DMS 273 (cell line): ENCODE results near the gene MRPS34.

Experiments
- DNase-seq: peaks from one replicate; lab custom pipeline; 2025; ENCODE audit not compliant: unreplicated experiment; lab: John Stamatoyannopoulos, UW

MRPS34 gene

DNA sequence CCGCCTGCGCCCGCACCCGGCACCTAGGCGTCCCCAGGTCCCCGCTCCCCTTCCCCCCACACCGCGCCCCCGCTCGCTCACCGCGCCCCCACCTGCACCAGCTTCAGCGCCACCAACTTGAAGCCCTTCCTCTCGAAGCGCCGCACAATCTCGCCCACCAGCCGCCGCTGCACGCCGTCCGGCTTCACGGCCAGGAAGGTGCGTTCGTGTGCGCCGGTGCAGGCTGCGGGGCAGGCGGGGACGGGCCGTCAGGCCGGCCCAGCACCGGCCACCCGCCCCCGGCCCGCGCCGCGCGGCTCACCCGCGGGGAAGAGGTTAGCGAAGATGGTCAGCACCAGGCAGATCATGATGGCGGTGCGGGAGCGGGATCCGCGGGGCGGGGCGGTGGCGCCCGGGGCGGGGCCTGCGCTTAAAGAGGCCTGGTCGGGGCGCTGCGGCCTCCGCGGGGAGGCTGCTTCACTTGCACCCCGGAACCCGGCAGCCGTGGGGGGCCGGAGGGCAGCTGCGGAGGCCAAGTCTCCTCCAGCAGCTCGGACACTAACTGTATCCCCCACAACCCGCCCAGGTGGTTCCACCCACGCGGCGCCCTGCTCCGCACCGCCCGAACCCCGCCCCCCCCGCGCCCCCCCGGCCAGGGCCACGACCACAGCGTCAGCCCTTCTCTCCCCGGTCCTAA is 1.6 kb downstream of the MRPS34 start, which contains the start of gene NME3:
TSS of gene NME3 (minus strand) at position 356 of the 676 bp plus-strand sequence. CDS start at position 347, 9 bp downstream.
- DNase-seq: peak; percentile 76

GRCh38 chr16:1770328-1771187 is 2.4 kb downstream of the MRPS34 start:
- DNase-seq: peak; percentile 48

- no peak for DNase-seq
These were observed 3.3 kb downstream of the MRPS34 start for GRCh38 chr16:1769402-1770300.

DNA sequence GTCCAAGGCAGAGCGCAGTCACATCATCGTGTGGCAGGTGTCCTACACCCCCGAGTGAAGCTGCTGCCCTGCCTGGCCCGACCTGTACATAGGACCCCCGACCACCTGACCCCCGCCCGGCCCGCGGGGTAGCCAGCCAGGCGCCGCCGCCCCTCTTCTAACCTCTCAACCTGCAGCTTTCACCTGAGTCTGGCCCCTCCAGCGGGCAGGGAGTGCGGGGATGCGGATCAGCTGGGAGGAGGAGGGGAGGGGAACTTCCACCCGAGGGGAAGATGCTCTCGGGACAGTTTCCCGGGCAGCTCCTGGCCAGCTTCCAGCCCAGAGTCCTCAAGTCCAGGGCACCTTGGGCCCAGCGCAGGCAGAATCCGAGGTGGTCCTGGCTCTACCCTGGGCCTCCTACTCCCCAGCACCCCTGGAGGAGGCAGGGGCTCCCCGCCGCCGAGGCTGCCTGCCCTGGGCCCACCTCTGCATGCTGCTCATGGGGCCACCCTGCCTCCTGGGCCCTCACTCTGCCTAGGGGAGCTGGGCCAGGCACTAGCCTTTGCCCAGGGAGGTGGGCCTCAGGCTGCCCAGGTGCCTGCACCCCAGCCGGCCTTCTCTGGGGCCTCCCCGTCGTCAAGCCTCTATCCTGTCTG is 4.0 kb downstream of the MRPS34 start:
- peak; percentile 57 for DNase-seq

DNA sequence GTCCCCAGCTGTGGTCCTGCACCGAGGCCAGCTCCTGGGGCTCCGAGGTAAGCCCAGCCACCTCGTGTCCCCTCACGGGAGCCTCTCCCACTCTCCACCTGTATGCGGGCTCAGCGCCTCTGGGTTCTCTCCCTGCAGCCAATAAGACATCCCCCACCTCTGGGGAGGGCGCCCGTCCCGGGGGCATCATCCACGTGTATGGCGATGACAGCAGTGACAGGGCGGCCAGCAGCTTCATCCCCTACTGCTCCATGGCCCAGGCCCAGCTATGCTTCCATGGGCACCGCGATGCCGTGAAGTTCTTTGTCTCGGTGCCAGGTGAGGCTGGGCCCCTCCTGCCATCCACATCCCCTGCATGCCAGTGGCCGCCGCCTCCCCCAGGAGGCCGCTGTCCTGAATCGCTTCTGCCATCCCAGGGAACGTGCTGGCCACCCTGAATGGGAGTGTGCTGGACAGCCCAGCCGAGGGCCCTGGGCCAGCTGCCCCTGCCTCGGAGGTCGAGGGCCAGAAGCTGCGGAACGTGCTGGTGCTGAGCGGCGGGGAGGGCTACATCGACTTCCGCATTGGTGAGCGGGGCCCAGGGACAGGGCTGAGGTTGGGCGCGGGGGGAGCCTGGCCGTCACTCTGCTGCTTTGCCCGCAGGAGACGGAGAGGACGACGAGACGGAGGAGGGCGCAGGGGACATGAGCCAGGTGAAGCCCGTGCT is 4.7 kb downstream of the MRPS34 start:
- no peak for DNase-seq

DNA sequence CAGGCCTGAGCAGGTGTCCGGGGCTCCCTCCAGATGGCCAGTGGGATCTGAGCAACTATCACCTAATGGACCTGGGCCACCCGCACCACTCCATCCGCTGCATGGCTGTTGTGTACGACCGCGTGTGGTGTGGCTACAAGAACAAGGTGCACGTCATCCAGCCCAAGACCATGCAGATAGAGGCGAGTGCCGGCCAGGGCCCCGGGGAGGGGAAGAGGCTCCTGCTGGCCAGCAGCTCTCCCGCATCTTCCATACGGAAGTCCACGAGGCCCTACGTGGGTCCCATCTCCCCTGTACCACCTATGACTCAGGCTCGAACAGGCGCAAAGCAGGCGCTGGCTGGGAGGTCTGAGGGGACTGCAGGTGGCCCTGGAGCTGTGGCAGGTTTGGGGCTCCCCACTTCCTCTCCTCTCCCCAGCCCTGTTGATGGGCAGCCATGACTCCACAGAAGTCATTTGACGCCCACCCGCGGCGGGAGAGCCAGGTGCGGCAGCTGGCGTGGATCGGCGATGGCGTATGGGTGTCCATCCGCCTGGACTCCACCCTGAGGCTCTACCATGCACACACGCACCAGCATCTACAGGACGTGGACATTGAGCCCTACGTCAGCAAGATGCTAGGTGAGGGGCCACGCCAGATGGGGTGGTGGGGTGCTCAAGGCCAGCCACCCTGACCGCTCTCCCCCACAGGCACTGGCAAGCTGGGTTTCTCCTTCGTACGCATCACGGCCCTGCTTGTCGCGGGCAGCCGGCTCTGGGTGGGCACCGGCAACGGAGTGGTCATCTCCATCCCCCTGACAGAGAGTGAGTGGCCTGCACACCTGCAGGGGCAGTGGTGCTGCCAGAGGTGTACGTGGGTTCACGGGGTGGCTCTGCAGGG is 5.6 kb downstream of the MRPS34 start:
- no peak for DNase-seq

DNA sequence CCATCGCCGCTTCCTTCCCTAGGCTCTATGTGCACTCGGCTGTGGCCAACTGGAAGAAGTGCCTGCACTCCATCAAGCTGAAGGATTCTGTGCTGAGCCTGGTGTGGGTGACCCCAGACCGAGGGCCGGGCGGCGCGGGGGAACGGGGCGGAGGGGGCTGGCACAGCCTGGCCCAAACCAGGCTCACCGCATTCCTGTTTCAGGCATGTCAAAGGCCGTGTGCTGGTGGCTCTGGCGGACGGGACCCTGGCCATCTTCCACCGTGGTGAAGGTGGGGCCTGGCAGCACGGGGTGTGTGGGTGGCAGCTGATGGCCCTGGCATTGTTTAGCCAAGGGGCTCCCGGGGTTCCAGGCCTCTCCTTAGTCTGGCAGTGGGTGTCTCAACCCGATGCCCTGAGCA is 6.2 kb downstream of the MRPS34 start:
- no peak for DNase-seq

DNA sequence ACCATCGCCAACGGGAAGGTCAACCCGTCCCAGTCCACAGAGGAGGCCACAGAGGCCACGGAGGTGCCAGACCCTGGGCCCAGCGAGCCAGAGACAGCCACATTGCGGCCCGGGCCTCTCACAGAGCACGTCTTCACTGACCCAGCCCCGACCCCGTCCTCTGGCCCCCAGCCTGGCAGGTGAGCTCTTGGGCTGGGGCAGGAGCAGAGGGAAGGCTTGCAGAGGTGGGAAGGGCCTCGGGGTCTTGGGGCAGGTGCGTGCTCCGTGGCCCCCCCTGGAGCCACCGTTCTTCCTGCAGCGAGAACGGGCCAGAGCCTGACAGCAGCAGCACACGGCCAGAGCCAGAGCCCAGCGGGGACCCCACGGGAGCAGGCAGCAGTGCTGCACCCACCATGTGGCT is 6.7 kb downstream of the MRPS34 start:
- DNase-seq: no peak

DNA sequence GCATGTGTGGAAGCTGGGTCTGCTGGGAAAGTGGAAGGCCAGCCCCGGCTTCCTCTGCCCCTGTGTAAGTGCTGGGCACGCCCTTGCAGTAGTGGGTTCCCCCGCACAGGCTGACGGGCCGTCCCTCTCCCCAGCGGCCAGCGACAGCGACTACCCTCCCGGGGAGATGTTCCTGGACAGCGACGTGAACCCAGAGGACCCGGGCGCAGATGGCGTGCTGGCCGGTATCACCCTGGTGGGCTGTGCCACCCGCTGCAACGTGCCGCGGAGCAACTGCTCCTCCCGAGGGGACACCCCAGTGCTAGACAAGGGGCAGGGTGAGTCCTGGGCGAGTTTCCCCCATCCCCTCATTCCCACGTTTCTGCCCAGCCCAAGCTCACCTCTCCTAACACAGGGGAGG is 7.1 kb downstream of the MRPS34 start:
- DNase-seq: no peak

GRCh38 chr16:1764971-1765370 is 8.0 kb downstream of the MRPS34 start:
- no peak for DNase-seq

DNA sequence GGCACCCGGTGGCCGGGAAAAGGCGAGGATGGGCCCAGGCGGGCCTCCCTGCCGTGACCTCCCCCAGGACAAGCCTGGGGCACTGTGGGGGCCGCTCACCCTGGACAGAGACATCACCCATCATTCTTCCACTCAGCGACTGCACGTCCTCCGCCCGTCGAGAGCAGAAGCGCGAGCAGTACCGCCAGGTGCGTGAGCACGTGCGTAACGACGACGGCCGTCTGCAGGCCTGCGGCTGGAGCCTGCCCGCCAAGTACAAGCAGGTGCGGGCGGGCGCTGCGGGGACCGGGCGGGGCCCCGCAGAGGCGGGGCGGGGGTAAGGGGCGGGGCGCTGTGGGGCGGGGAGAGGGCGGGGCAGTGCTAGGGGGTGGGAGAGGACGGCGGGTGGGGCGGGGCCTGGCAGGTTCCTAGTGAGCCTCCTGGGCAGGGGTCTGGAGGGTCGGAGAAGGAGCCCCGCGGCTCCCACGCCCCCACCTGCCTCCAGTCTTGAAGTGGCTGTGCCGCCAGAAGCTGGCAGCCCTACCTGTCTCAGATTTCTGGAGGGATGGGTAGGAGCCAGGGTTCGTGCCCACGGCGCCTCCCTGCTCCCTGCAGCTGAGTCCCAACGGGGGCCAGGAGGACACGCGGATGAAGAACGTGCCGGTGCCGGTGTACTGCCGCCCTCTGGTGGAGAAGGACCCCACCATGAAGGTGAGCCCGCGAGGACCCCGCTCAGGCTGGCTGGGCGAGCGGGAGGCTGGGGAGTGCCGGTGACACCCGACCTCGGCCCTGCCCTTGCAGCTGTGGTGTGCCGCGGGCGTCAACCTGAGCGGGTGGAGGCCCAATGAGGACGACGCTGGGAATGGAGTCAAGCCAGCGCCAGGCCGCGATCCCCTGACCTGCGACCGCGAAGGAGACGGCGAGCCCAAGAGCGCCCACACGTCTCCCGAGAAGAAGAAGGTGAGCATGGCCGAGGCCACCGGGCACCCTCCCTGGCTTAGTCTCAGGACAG is 9.1 kb downstream of the MRPS34 start:
- DNase-seq: peak; percentile 55

- DNase-seq: no peak
These were observed 9.9 kb downstream of the MRPS34 start for GRCh38 chr16:1762879-1763520.

DNA sequence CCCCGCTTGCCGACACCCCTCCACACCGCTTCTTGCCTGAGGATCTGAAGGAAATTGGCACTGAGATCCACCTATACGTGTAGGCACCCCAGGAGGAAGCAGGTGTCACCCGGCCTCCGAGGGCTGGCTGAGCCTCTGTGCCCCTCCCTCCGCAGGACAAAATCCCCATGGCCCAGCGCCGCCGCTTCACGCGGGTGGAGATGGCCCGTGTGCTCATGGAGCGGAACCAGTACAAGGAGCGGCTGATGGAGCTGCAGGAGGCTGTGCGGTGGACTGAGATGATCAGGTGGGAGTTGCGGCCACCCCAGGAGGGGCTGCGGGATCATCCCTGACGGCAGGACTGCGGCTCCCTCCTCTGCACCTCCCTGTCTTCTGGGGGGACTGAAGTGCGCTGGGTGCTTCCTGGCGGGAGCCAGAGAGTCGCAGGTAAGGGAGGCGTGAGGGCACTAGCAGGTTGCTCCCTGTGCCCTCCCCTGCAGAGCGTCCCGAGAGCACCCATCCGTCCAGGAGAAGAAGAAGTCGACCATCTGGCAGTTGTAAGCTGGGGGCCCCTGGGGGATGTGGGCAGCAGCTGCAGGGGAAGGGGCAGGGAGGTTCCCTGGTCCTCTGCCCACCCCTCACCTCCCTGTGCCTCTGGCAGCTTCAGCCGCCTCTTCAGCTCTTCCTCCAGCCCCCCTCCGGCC is 10.6 kb downstream of the MRPS34 start:
- DNase-seq: no peak

DNA sequence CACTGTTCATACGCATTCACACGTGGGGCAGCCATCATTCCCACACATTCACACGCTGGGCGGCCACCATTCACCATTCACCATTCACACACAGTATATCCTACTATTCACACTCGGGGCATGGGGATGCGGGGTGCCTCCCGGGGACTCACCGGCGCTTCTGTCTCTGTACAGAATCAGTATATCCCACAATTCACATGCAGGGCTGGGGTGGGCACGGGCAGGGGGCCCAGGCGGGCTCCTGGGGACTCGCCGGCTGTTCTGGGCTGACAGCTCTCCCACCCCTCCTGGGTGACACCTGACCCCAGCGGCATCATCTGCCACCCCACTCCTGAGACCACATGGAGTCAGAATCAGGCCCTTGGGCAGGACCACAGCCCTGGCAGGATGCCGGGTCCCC is 11.2 kb downstream of the MRPS34 start:
- no peak for DNase-seq

DNA sequence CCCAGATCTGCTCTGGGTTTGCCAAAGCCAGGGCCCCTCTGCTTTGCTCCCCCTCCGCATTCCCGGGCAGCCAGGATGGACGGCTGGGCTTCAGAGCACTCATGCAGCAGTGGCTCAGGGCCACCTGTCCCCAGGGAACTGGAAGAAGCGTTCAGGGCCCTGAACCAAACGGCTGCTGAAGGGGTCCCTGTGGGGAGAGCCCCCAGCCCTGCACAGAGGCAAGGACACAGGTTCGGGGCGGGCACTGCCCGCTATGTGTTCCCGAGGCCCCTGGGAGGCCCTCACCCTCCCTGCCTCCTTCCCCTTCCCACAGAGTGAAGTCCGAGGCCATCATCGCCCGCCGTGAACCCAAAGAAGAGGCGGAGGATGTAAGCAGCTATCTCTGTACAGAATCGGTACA is 12.0 kb downstream of the MRPS34 start:
- no peak for DNase-seq

GRCh38 chr16:1759511-1759910 is 13.4 kb downstream of the MRPS34 start:
- no peak for DNase-seq

GRCh38 chr16:1758923-1759322 is 14.0 kb downstream of the MRPS34 start:
- DNase-seq: no peak
